Activated CD4-positive, alpha-beta T cell treated with anti-CD3 and anti-CD28 coated beads for 1 hour (primary cell): ENCODE measurements around the gene STAP2.
"Not testable (repeated sequence)": the region's sequence is repeated elsewhere in the genome, so short reads cannot be mapped to it uniquely, and the experiment has no call there.

Experiments used
- DNase-seq: peaks from one replicate; pipeline ENCODE4 v3.0.0-alpha.2; 2020

Gene STAP2

DNA sequence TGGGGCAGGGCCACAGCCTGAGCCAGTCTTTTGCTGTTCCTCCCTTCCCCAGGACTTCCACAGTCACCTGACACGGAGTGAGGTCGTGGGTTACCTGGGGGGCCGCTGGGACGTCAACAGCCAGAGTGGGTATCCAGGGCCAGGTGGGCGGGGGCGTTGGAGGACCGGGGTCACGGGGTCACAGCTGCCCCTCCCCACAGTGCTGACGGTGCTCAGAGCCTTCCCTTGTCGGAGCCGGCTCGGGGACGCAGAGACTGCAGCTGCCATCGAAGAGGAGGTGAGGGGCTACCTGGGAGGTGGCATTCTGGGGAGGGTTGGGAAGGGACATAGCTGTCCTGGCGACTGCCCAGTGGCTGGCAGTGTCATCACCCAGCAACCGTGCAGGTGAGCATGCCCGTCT lies 16.3 kb upstream of the STAP2 start:
- no peak for DNase-seq

DNA sequence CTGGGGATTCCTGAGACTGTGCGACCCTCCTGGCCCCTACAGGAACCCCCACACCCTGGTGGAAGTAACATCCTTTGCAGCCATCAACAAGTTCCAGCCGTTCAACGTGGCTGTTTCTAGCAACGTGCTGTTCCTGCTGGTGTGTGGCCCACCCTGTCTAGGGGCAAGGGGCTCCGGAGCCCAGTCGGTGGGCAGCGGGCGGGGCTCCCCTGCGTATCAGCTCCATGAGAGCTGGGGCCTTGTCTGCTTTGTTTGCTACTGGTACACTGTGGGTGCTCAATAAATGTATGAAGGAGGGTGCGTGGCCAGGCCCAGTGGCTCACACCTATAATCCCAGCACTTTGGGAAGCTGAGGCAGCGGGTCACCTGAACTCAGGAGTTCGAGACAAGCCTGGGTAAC lies 15.7 kb upstream of the STAP2 start:
- no peak for DNase-seq

- DNase-seq, result peak; percentile 37
Measured at GRCh38 chr19:4352701-4353121, 14.1 kb upstream of the STAP2 start.

DNA sequence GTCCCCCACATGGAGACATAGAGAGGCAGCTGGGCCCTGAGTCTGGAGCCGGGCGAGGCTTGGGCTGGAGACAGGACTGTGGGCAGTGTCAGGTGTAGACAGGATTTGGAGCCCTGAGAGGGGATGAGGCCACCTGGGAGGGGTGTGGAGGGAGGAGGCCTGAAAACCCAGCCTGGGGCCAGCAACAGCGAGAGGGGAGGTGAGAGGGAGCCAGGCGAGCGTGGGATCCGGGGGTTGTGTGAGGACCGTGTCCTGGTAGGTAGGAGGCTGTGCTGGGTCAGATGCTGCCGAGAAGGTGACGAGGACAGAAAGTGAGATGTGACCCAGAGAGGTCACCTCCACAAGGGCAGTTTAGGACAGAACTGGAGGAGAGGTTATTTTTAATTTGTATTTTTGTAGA lies 12.1 kb upstream of the STAP2 start:
- DNase-seq, result no peak

- DNase-seq, result no peak
Measured at GRCh38 chr19:4350111-4350510, 11.5 kb upstream of the STAP2 start.

GRCh38 chr19:4349225-4349624 lies 10.6 kb upstream of the STAP2 start:
- not testable (repeated sequence) for DNase-seq

DNA sequence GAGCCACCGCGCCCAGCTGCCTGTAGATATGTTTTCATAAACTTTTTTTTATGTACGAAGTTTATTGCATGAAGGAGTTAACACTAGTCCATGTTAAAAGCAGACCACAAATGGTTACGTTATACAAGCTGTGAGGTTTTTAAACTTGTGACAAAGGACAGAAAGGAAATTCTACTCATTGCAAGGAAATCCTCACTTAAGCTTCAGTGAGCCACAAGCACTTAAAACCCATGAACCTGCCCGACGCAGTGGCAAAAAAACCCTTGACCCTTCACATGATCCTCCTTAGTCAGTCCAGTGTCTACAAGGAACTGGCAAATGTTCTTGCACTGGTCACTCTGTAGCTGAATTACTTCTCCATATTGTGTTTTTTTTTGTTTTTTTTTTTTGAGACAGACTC lies 8.9 kb upstream of the STAP2 start:
- DNase-seq, result no peak

- DNase-seq, result no peak
Measured at GRCh38 chr19:4346020-4346383, 7.4 kb upstream of the STAP2 start.

GRCh38 chr19:4345342-4346019 lies 6.9 kb upstream of the STAP2 start:
- no peak for DNase-seq

- peak; percentile 84 for DNase-seq
Measured at GRCh38 chr19:4343370-4344307, 5.0 kb upstream of the STAP2 start, which contains the start of gene MPND. MPND (plus strand) TSS chr19:4343562; CDS start chr19:4343594, 32 bp downstream.

DNA sequence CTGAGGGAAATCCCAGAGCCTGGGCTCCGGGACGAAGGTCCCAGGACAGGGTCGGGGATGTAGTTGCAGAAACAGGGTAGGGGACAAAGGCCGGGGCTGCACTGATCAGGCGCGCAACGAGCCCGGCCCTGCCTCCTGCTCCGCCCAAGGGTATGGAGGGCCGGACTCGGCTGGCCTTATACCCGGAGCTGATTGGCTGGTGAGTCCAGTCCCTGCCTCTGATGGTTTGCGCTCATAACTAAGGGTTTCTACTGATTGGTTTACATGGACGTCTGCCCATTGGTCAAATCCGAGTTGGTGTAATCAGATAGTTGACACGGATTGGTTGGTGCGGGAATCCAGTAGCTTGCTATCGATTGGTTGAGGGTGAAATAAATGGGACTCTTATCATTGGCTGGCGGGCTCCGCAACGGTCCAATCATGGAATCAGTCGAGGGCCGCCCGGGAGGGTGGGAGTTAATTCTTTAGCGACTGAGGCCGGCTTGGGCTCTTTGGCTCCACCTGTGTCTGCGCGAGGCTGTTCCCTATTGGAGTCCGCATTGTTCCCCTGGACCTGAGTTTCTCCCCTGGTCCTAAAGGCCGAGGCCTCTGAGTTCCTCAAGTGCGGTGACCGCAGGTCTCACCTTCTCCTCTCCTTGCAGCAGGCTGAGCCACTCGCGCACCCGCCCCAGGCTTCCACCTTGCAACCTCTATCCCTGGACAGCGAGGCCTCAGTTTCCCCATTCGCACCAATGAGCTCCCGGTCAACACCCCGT lies 4.2 kb upstream of the STAP2 start:
- peak; percentile 85 for DNase-seq

DNA sequence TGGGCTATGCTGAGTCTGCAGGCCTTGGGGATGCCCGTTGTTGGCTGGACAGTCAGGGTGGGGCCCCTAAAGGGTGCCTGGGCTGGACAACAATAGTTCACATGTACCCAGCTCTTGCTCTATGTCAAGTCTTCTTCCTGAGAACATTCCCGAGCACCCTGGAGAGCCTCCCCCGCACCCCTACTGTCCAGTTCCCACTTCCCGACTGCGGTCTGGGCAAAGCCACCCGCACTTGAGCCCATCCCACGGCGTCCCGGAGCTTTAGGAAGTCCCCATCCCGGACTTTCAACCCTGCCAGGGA lies 3.6 kb upstream of the STAP2 start:
- no peak for DNase-seq

- DNase-seq, result no peak
Measured at GRCh38 chr19:4337906-4338440, 654 bp downstream of the STAP2 start.

DNA sequence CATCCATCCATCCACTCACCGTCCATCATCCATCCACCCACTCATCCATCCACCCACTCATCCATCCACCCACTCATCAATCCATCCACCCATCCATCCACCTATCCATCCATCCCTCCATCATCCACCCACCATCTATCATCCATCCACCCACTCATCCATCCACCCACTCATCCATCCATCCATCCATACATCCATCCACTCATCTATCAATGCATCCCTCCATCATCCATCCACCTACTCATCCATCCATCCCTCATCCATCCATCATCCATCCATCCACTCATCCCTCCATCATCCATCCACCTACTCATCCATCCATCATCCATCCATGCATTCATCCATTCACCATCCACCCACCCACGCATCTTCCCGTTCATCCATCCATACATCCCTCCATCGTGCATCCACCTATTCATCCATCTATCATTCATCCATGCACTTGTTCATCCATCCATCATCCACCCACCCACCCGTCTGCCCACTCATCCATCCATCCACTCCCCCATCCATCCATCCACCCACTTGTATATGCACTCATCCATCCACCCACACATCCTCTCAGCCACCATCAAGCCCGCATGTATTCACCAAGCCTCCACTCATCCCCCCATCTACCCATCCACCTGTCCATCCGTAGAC lies 3.6 kb downstream of the STAP2 start:
- no peak for DNase-seq

- no peak for DNase-seq
Measured at GRCh38 chr19:4329858-4330257, 8.8 kb downstream of the STAP2 start.

- DNase-seq, result peak; percentile 24
Measured at GRCh38 chr19:4328991-4329681, 9.5 kb downstream of the STAP2 start.

DNA sequence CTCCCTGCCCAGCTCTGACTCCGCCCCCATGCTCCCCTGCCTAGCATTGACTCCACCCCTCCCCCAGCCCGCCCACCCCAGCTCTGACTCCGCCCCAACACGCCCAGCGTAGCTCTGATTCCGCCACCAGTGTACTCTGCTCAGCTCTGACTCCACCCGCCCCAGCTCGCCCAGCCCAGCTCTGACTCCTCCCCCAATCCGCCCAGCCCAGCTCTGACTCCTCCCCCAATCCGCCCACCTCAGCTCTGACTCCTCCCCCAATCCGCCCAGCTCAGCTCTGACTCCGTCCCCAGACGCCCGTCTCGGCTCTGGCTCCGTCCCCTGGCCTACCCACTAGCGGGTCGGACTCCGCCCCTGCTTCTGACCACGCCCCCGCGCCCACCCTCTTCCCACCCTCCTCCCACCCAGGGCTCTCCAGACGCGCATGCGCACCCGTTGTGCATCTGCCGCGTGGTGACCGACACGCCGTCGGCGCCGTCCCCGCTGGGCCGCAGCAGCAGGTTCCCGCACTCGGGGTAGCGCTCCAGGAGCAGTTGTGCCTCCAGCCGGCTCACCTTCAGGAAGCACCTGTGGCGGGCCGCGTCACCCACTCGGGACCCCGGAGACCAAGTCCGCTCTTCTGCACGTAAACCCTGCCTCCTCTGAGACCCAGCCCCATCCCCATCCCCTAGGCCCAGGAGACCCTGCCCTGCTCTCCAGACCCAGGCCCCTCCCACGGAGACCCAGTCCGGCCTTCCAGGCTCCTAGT lies 10.2 kb downstream of the STAP2 start:
- DNase-seq, result peak; percentile 98

DNA sequence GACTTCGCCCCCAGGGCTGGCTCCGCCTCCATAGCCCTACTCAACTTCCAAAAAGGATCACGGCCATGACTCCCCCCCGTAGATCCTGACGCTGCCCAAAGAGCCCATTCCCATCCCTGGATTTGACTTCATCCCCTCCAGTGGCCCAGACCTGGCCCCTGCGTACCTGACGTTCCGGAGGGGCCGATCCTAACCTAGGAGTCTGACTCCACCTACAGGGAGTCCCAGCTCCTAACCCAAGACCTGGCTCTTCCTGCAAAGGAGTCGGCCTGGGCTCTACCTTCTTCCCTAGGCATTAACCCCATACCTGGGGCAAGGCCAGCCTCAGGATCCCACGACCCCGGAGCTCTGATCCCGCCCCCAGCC lies 10.8 kb downstream of the STAP2 start:
- DNase-seq, result no peak

- DNase-seq, result peak; percentile 60
Measured at GRCh38 chr19:4327252-4327876, 11.3 kb downstream of the STAP2 start.

- no peak for DNase-seq
Measured at GRCh38 chr19:4326837-4327251, 11.8 kb downstream of the STAP2 start.
